ENCODE results near the gene ZNF385B. TPM values are rescaled to one million over a fixed set of nuclear protein-coding genes. Genes with fewer than 3 reads are reported as not detected.

The ZNF385B gene
- polyA plus RNA-seq, 1 donor (not counting 4 experiments of a cell fraction or from before 2014, with no cell fraction given), result 0.17 TPM

- Histone ChIP-seq H3K27ac (ENCODE audit: control insufficient read depth, insufficient read depth, low read length) (no peak overlapping the region), H3K9me1 (ENCODE audit: control insufficient read depth, extremely low read depth, insufficient read depth, low read length) (no peaks in the 10 kb centered on the region), H3K79me2 (ENCODE audit: control insufficient read depth, insufficient read depth, low read length) (no peaks in the 10 kb centered on the region), H3K27me3 (ENCODE audit: control insufficient read depth, extremely low read depth, insufficient read depth, low read length) (no peaks in the 10 kb centered on the region), H3K4me1 (ENCODE audit: control insufficient read depth, extremely low read depth, insufficient read depth, low read length) (peaks cover 11% of the 10 kb centered on the region), H3K36me3 (ENCODE audit: control insufficient read depth in 2 of 2, extremely low read depth in 1 of 2, insufficient read depth in 2 of 2, low read length in 2 of 2) (no peaks in the 10 kb centered on the region), H4K20me1 (ENCODE audit: control insufficient read depth, extremely low read depth, insufficient read depth, low read length) (no peaks in the 10 kb centered on the region), H3K9ac (ENCODE audit: control insufficient read depth, extremely low read depth, insufficient read depth, low read length) (no peak overlapping the region), H3K9me3 (ENCODE audit: control insufficient read depth, low read depth, low read length) (no peaks in the 10 kb centered on the region), H2AFZ (ENCODE audit: control insufficient read depth, low read length) (peak overlapping the region; percentile 1), H3K4me2 (ENCODE audit: control insufficient read depth, extremely low read depth, insufficient read depth, low read depth, low read length) (no peak overlapping the region), H3K4me3 (ENCODE audit: control insufficient read depth in 2 of 3, extremely low read depth in 1 of 3, insufficient read depth in 2 of 3, low read depth in 1 of 3, low read length in 3 of 3) (no peak overlapping the region)
- dilution Hi-C loops (cut with MboI; ENCODE audit: extremely low pct_ligation_motif_present, low sequenced_read_pairs), result no loop called here
- FAIRE-seq (peak; percentile 29), DNase-seq (ENCODE audit: low read depth, low spot score) (no peak)
- TF ChIP-seq CTCF (optimal IDR thresholded peaks at IDR 0.05 in 1 of 3, IDR thresholded peaks at IDR 0.05 in 1 of 3, conservative IDR thresholded peaks at IDR 0.05 in 1 of 3; ENCODE audit: extremely low read depth in 1 of 3, insufficient read depth in 2 of 3, low read length in 3 of 3) (no peak), EZH2 (IDR thresholded peaks at IDR 0.05; ENCODE audit: low read length) (no peak)
Observed at GRCh38 chr2:179438654-179439053, 422.8 kb downstream of the ZNF385B start.

- Histone ChIP-seq H3K4me1 (ENCODE audit: control insufficient read depth, extremely low read depth, insufficient read depth, low read length) (no peaks in the 10 kb centered on the region), H3K36me3 (ENCODE audit: control insufficient read depth in 2 of 2, extremely low read depth in 1 of 2, insufficient read depth in 2 of 2, low read length in 2 of 2) (no peaks in the 10 kb centered on the region), H2AFZ (ENCODE audit: control insufficient read depth, low read length) (no peak overlapping the region), H3K9me1 (ENCODE audit: control insufficient read depth, extremely low read depth, insufficient read depth, low read length) (no peaks in the 10 kb centered on the region), H3K27ac (ENCODE audit: control insufficient read depth, insufficient read depth, low read length) (no peak overlapping the region), H3K4me3 (ENCODE audit: control insufficient read depth in 2 of 3, extremely low read depth in 1 of 3, insufficient read depth in 2 of 3, low read depth in 1 of 3, low read length in 3 of 3) (no peak overlapping the region), H4K20me1 (ENCODE audit: control insufficient read depth, extremely low read depth, insufficient read depth, low read length) (no peaks in the 10 kb centered on the region), H3K27me3 (ENCODE audit: control insufficient read depth, extremely low read depth, insufficient read depth, low read length) (no peaks in the 10 kb centered on the region), H3K9me3 (ENCODE audit: control insufficient read depth, low read depth, low read length) (no peaks in the 10 kb centered on the region), H3K9ac (ENCODE audit: control insufficient read depth, extremely low read depth, insufficient read depth, low read length) (no peak overlapping the region), H3K79me2 (ENCODE audit: control insufficient read depth, insufficient read depth, low read length) (no peaks in the 10 kb centered on the region), H3K4me2 (ENCODE audit: control insufficient read depth, extremely low read depth, insufficient read depth, low read depth, low read length) (no peak overlapping the region)
- TF ChIP-seq EZH2 (IDR thresholded peaks at IDR 0.05; ENCODE audit: low read length) (no peak), CTCF (optimal IDR thresholded peaks at IDR 0.05 in 1 of 3, IDR thresholded peaks at IDR 0.05 in 1 of 3, conservative IDR thresholded peaks at IDR 0.05 in 1 of 3; ENCODE audit: extremely low read depth in 1 of 3, insufficient read depth in 2 of 3, low read length in 3 of 3) (no peak)
- dilution Hi-C loops (cut with MboI; ENCODE audit: extremely low pct_ligation_motif_present, low sequenced_read_pairs), result no loop called here
- FAIRE-seq (no peak), DNase-seq (ENCODE audit: low read depth, low spot score) (no peak)
Observed at GRCh38 chr2:179437430-179437829, 424.0 kb downstream of the ZNF385B start.
